Fibroblast of mammary gland (primary cell): ENCODE data around the gene EBF4.

Source experiments
- DNase-seq: peaks from one replicate; pipeline ENCODE4 v3.0.0-alpha.2; 2010; ENCODE audit warnings: low read depth
- H3K4me3 ChIP-seq: 2 replicates; pipeline ENCODE4 v1.5.1; 2011; ENCODE audit warnings: low read depth, mild to moderate bottlenecking, low read length, moderate library complexity; ENCODE audit not compliant: control insufficient read depth
- TF ChIP-seq, protein P1 (sequence below): conservative IDR thresholded peaks from 2 replicates; pipeline ENCODE4 v1.5.1; 2011; ENCODE audit warnings: low read depth, low read length, inconsistent platforms; ENCODE audit not compliant: control insufficient read depth, insufficient read depth

Gene EBF4

DNA sequence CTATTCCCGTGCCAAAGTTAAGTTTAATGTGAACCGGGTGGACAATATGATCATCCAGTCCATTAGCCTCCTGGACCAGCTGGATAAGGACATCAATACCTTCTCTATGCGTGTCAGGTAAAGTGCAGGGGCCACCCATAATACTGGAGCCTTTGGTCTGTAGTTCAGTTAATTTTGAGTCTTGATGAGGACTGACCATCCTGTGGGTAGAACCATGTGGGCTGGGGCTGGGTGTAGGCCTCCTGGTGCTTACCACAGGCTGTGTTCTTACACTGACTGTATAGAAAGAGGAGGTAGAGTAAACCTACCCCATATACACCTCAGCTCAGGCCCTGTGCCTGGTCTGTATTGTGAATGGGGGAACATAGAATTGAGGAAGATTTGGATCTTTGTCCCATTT, 37.7 kb upstream of the EBF4 start:
- DNase-seq: no peak
- H3K4me3 ChIP-seq: peak overlapping the region; percentile 100
- TF ChIP-seq, protein P1, sequence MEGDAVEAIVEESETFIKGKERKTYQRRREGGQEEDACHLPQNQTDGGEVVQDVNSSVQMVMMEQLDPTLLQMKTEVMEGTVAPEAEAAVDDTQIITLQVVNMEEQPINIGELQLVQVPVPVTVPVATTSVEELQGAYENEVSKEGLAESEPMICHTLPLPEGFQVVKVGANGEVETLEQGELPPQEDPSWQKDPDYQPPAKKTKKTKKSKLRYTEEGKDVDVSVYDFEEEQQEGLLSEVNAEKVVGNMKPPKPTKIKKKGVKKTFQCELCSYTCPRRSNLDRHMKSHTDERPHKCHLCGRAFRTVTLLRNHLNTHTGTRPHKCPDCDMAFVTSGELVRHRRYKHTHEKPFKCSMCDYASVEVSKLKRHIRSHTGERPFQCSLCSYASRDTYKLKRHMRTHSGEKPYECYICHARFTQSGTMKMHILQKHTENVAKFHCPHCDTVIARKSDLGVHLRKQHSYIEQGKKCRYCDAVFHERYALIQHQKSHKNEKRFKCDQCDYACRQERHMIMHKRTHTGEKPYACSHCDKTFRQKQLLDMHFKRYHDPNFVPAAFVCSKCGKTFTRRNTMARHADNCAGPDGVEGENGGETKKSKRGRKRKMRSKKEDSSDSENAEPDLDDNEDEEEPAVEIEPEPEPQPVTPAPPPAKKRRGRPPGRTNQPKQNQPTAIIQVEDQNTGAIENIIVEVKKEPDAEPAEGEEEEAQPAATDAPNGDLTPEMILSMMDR: no peak

DNA sequence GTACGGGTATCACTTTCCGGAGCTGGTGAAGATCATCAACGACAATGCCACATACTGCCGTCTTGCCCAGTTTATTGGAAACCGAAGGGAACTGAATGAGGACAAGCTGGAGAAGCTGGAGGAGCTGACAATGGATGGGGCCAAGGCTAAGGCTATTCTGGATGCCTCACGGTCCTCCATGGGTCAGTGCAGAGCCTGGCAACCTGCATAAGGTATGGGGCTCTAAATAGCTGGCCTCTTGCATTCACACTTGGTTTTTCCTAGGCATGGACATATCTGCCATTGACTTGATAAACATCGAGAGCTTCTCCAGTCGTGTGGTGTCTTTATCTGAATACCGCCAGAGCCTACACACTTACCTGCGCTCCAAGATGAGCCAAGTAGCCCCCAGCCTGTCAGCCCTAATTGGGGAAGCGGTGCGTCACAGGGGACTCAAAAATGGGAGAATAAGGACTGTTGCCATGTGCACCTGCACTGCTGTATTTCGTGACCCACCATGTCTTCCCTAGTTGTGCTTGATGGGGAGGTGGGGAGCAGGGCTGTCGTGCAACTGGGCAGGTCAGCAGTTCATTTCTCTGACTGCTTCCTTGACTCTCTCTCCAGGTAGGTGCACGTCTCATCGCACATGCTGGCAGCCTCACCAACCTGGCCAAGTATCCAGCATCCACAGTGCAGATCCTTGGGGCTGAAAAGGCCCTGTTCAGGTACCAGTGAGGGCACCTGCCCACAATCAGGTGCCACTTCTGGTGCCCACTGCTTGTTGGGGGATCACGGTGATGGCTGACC, 37.1 kb upstream of the EBF4 start:
- H3K4me3 ChIP-seq: no peak overlapping the region
- TF ChIP-seq, protein P1: no peak
- no peak for DNase-seq

DNA sequence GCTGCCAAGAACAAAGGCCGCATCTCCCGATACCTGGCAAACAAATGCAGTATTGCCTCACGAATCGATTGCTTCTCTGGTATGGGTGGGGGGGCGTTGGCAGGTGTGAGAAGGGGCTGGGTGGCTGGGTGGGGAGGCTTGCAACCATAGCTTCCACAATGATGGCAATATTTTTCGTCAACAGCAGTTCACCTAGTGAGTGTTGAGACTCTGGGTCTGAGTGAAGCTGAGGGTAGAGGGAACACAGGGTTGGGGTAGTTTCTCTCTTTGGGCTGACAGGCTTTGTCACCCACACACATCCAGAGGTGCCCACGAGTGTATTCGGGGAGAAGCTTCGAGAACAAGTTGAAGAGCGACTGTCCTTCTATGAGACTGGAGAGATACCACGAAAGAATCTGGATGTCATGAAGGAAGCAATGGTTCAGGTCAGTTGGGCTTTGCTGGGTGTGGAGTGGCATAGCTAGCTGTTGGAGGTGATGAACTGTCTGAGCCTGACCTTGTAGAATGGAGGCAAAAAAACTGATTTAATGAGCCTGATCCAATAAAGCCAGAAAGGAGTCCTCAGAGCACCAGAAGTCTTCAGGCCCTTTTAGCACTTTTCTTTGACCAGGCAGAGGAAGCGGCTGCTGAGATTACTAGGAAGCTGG, 36.0 kb upstream of the EBF4 start:
- H3K4me3 ChIP-seq: no peak overlapping the region
- TF ChIP-seq, protein P1: no peak
- DNase-seq: no peak

DNA sequence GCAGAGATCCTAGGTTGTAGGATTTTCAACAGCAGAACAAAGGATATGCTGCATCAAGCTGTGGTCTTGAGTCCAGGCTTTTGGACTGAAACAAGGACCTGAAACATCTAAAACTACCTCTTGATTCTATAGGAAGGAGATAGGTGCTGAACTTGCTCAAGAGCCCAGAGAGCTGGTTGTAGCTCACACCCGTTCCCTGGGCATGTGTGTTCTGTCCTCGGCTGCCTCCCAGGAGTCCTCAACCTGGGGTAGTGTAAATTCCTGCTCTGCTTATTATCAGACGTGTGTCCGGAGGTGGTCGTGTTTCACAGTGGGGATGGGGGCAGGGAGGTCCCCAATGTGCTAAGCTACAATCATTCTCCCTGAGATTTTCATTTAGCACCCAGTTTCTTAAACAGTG, 35.3 kb upstream of the EBF4 start:
- DNase-seq: no peak
- TF ChIP-seq, protein P1: no peak
- H3K4me3 ChIP-seq: no peak overlapping the region

DNA sequence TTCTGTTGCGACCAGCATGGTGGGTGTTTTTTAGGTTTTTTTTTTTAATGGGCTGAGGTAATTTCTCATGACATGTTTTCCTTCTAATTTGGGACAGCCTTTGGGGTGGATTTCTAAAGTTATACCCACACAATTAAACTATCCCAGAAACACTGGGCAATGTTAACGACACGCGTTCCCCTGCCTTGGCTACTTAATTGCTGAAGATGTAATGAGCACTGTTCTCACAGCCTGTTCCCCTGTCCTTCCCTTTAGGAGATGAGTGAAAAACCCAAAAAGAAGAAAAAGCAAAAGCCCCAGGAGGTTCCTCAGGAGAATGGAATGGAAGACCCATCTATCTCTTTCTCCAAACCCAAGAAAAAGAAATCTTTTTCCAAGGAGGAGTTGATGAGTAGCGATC, 34.9 kb upstream of the EBF4 start:
- no peak overlapping the region for H3K4me3 ChIP-seq
- no peak for DNase-seq
- TF ChIP-seq, protein P1: no peak

DNA sequence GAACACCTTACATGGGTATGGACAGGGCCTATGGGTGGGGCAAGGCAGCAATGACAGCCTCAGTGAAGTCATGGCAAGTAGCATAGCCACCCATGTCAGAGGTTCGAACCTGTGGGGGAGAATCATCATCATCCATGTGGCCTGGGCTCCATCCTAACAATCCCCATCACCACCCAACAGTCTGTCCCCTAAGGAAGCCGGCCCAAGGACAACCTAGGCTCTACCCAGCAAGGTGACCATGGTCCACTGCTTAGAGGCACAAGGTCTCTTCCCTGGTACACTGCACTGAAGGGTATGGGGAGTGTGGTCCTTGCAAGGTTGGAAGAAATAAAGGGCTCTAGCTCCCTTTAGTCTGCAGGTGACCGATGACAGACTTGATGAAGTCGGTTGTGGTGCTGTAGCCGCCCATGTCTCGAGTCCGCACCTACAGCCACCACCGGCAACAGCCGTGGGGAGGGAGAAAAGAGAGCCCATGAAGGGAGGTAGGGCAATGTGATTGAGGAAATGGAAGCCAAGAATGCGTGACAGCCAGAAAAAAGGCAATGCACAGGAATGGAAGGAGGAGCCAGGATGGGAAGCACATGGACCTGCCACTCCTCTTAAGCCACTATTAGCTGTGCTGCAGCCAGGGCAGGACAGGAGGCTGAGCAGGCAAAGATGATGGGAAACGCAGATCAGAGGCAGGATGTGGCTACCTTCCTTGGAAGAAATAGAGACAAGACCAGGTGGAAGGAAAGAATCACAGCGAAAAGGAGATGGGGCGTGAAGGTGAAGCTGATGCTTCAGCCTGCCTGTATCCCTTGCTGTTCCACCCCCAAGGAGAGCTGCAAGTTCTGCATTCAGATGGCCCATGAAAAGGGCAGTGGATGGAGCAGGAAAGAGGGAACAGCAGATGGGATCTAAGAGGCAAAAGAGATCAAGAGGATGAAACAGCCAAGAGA, 33.9 kb upstream of the EBF4 start:
- TF ChIP-seq, protein P1: no peak
- H3K4me3 ChIP-seq: no peak overlapping the region
- DNase-seq: peak; percentile 15
